Bronchial epithelial cell (primary cell): ENCODE results near the gene GNB1L. TPM values are rescaled to one million over a fixed set of nuclear protein-coding genes. Genes with fewer than 3 reads are reported as not detected.

Source experiments
- DNase-seq: peaks from one replicate; pipeline ENCODE4 v3.0.0-alpha.2; 2010; ENCODE audit warnings: low read depth
- FAIRE-seq: peaks from 2 replicates; lab custom pipeline; 2011; peaks lifted over from hg19 to GRCh38; lab: Jason Lieb, UNC
- H3K27me3 ChIP-seq: 2 replicates; pipeline ENCODE4 v1.5.1; 2011; ENCODE audit warnings: low read length; ENCODE audit not compliant: control insufficient read depth, insufficient read depth
- H3K36me3 ChIP-seq: 2 replicates; pipeline ENCODE4 v1.5.1; 2011; ENCODE audit warnings: low read length; ENCODE audit not compliant: control insufficient read depth, insufficient read depth
- H3K4me3 ChIP-seq: 2 replicates; pipeline ENCODE4 v1.5.1; 2011; ENCODE audit warnings: mild to moderate bottlenecking, low read depth, low read length, control low read depth
- total RNA-seq: library from RNA; depleted of rRNA; stranded (reverse); fragments of >200 nt; gene quantifications from 2 replicates; pipeline ENCODE4 v1.2.1, GENCODE V29; 2014
- TF ChIP-seq, protein P1 (sequence below): IDR thresholded peaks from 2 replicates; pipeline ENCODE4 v1.5.1; 2011; ENCODE audit warnings: mild to moderate bottlenecking, moderate library complexity, low read length, control low read depth, inconsistent platforms; ENCODE audit not compliant: insufficient read depth, severe bottlenecking

GNB1L gene
- total RNA-seq, 1 donor from 2014 or later: 7.6 TPM

DNA sequence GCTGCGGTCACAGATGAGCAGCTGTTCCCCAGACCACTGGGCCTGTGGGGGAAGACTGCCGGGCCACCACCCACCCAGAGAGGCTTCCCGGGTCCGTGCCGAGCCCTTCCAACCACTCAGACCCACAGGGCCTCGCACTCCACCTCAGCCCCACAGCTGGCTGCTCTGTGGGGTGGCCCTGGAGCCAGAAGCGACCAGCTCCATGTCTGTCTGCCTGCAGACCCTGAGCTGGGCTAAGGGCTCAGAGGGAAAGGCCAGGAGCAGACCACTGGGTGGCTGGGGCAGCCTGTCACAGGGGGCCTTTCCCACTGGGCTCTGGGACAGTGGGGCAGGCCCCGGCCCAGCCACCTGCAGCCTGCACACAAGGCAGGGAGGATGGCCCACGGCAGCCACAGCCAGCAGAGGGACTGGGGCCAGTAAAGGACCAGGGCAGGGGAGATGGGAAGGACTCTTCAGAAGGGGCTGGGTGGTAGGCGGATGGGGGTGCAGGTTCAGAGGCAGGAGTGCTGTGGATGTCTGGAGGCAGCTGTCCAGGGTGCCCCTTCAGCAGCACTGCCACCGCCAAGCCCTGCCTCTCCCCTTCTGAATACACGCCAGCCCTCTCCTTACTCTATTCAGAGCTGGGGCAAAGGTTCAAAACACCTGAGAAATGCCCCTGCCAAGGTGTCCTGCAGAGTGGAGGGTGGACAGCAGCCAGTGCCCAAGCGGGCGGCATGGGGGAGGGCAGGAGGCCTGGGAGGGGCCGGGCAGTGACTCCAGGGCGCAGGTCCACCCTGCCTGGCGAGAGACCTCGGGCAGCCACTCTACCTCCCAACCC lies 32.2 kb downstream of the GNB1L start:
- Histone ChIP-seq H3K36me3 (no peaks in the 10 kb centered on the region), H3K27me3 (no peaks in the 10 kb centered on the region), H3K4me3 (no peak overlapping the region)
- TF ChIP-seq, protein P1, sequence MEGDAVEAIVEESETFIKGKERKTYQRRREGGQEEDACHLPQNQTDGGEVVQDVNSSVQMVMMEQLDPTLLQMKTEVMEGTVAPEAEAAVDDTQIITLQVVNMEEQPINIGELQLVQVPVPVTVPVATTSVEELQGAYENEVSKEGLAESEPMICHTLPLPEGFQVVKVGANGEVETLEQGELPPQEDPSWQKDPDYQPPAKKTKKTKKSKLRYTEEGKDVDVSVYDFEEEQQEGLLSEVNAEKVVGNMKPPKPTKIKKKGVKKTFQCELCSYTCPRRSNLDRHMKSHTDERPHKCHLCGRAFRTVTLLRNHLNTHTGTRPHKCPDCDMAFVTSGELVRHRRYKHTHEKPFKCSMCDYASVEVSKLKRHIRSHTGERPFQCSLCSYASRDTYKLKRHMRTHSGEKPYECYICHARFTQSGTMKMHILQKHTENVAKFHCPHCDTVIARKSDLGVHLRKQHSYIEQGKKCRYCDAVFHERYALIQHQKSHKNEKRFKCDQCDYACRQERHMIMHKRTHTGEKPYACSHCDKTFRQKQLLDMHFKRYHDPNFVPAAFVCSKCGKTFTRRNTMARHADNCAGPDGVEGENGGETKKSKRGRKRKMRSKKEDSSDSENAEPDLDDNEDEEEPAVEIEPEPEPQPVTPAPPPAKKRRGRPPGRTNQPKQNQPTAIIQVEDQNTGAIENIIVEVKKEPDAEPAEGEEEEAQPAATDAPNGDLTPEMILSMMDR: no peak
- FAIRE-seq (no peak), DNase-seq (no peak)

DNA sequence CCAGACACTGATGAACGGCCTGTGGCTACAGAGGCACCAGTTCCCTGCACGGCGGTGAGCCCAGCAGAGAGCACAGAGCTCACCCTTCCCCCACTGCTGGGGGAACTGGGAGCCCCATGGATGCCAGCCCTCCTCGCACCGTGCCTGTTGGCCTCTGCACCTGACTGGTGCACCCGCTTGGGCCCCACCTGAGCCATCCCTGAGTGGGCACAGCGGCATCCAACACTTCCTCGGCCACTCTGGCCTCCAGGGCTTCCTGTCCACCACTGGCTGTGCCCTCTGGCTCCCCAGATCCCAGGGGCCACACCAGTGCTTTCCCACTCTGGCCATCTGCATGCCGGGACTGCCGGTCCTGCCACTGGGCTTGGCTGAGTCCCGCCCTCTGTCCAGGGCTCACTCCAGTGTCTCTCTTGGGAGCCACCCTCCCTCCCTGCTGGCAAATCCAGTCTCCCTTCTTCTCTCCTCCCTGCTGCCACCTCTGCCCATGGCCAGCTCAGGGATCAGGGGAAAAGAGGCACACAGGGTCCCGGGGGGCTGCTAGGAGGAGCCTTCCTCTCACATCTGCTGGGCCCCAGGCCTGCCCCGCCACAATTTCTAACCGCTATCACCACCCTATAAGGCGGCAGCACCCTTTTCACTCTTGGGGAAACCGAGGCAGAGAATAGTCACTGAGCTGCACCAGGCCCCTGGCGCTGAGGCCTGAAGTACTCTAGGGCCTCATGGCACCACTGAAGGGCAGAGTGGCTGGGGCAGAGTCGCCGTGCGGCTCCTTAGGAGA lies 33.0 kb downstream of the GNB1L start:
- DNase-seq: no peak
- TF ChIP-seq, protein P1: no peak
- no peak for FAIRE-seq
- Histone ChIP-seq H3K27me3 (no peaks in the 10 kb centered on the region), H3K36me3 (no peaks in the 10 kb centered on the region), H3K4me3 (no peak overlapping the region)

DNA sequence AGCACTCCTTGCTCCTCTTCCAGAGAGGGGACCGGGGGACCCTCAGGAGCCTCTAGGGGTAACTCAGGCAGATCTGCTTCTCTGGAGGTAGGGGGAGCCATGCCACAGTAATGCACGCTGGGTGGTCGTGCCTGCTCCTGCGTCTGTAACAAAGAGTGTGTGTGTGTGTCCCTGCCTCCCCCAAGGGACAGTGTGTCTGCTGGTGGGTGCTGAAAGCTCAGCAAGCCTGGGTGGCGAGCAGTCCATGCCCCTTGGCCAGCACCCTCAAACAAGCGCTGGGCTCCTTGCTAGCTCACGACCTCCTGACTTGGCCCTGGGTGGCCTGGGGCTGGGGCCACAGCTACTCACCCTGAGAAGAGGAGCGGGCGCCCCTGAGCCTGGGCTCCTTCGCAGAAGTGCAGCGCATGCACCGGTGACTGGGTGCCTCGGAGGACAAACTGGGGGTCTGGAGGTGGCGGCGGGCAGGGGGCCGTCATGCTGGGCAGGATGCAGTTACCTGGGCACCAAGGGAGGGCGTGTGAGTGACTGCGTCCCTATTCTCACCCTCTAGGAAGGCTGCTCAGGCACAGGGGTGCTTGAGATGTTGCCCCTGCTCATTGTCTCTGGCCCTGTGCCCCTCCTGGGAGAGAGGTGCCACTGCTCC lies 33.7 kb downstream of the GNB1L start:
- no peak for FAIRE-seq
- no peak overlapping the region for H3K4me3 ChIP-seq
- H3K36me3 ChIP-seq: no peaks in the 10 kb centered on the region
- TF ChIP-seq, protein P1: no peak
- no peaks in the 10 kb centered on the region for H3K27me3 ChIP-seq
- no peak for DNase-seq

DNA sequence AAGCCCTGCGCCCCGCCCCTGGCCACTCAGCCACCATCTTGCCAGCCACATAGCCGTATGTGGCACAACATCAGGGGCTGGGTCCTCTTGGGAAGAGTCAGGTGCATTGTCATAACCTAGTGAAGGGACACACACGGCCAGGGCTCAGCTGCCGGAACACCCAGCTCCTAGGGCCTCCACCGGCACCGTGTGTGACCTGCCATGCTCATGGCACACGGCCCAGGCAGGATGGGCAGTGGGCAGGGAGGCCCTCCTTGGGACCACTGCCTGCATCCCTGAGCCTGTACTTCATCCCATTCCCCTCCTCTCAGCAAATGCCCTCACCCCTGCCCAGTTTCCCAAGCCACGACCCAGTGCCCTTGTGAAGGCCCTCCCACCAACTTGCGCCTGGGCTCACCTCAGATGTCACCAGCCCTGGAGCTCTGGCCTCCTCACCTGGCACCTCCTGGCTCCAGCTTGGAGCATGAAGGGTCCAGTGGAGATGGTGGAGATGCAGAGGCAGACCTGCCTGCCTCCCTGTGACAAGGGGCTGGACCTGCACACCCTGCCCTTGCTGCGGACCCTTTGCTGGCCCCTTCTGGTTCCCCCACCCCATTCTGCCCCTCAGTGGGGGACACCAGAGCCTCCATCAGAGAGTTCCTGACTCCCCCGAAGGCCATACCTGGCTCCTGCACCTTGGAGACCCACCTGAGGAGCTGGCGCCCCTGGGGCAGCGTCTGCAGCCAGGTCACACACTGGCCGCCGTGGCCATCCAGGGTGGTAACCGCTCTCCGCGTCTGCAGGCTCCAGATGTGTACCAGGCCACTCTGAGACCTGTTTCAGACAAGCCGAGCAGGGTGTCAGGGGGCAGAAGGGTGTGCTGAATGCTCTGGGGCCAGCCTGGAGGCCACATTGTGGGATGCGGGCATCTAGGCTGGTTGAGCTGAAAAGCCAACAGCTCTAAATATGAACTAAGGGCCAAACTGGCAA lies 34.5 kb downstream of the GNB1L start:
- Histone ChIP-seq H3K27me3 (no peaks in the 10 kb centered on the region), H3K36me3 (no peaks in the 10 kb centered on the region), H3K4me3 (no peak overlapping the region)
- TF ChIP-seq, protein P1: no peak
- FAIRE-seq (no peak), DNase-seq (no peak)
